SK-N-MC (cell line): ENCODE data around the gene GFRA1.

ENCODE experiments used
- DNase-seq: peaks from one replicate; pipeline ENCODE4 v3.0.0-alpha.2; 2011; ENCODE audit warnings: low read depth, low spot score
- H3K27ac ChIP-seq: fragments of 200-600 bp; sonication (generic); 2 replicates; pipeline ENCODE4 v1.5.1; 2016; ENCODE audit warnings: mixed run types
- H3K36me3 ChIP-seq: fragments of 200-600 bp; sonication (generic); 2 replicates; pipeline ENCODE4 v1.6.1; 2017; ENCODE audit warnings: antibody characterized with exemption, low read length, mixed read lengths; ENCODE audit not compliant: insufficient read depth
- H3K4me3 ChIP-seq: fragments of 200-600 bp; sonication (generic); 2 replicates; pipeline ENCODE4 v1.5.1; 2016
- H3K9ac ChIP-seq: fragments of 200-600 bp; sonication (generic); 2 replicates; pipeline ENCODE4 v1.8.0; 2017; ENCODE audit warnings: mixed run types, mixed read lengths; ENCODE audit not compliant: insufficient read length
- H3K9me3 ChIP-seq: fragments of 200-600 bp; sonication (generic); 2 replicates; pipeline ENCODE4 v1.6.1; 2017; ENCODE audit warnings: low read depth, mild to moderate bottlenecking, antibody characterized with exemption, low read length, moderate library complexity, mixed read lengths
- EZH2 ChIP-seq: fragments of 200-600 bp; sonication (generic); IDR thresholded peaks from one replicate; pipeline ENCODE4 v1.6.1; 2017; ENCODE audit warnings: antibody characterized with exemption
- FOXP2 ChIP-seq: optimal IDR thresholded peaks from 2 replicates; pipeline ENCODE3; 2011; ENCODE audit warnings: mild to moderate bottlenecking, moderate library complexity; ENCODE audit not compliant: insufficient read depth; ENCODE audit errors: extremely low read length, control extremely low read depth
- POLR2AphosphoS5 ChIP-seq: IDR thresholded peaks from 2 replicates; pipeline ENCODE4 v1.6.1; 2012; ENCODE audit warnings: mild to moderate bottlenecking, low read depth, low read length, borderline replicate concordance

GFRA1 gene

DNA sequence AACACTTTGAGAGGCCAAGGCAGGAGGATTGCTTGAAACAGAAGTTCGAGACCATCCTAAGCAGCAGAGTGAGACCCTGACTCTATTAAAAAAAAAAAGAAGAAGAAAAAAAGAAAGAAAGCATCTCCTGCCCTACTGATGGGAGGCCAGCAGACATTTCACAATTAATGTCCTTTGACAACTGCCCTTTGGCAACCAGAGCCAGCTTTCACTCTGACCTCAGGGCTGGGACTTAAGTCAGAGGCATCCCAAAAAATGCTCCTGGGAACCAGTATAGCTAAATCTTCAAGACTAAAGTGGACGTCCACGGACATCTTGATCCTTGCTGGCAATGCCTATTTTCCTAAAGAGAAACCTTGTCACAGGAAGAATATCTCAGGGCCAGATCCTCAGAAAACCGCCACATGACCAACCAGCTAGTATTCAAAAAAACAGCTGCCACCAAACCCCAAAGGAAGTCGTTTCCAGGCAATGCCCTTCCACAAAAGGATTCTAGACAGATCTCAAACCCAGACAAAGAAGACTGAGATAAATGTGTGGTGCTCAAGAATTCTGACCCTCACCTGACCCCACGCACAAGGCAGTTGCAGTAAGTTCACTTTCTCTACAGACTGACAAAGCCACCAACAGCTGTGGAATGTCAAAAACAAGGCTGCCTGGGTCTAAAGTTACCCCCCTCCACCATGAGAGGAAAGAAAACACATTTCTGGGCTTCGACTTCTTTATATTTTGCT, 18.4 kb downstream of the GFRA1 start:
- TF ChIP-seq EZH2 (no peak), POLR2AphosphoS5 (no peak), FOXP2 (no peak)
- Histone ChIP-seq H3K36me3 (no peaks in the 10 kb centered on the region), H3K9ac (no peak overlapping the region), H3K9me3 (no peaks in the 10 kb centered on the region), H3K27ac (no peak overlapping the region), H3K4me3 (no peak overlapping the region)
- DNase-seq = no peak

DNA sequence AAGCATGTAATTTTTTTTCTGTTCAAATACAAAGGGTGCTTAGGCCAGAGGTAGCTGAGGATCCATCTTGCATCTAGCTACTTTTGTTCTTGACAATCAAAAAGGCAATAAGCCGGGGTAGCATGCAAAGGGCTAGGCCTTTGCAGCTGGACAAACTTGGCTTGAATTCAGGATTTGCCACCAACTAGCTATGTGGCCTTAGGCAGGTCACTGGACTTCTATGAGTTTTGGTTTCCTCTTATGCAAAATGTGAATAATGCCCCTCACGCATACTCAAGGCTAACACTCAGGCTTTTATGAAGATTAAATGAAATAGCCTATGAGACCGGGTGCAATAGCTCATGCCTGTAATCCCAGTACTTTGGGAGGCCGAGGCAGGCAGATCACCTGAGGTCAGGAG, 19.3 kb downstream of the GFRA1 start:
- H3K4me3 ChIP-seq = no peak overlapping the region
- no peaks in the 10 kb centered on the region for H3K9me3 ChIP-seq
- TF ChIP-seq FOXP2 = no peak
- TF ChIP-seq POLR2AphosphoS5 = no peak
- no peak for TF ChIP-seq EZH2
- H3K27ac ChIP-seq = no peak overlapping the region
- H3K36me3 ChIP-seq = no peaks in the 10 kb centered on the region
- DNase-seq = no peak
- no peak overlapping the region for H3K9ac ChIP-seq

DNA sequence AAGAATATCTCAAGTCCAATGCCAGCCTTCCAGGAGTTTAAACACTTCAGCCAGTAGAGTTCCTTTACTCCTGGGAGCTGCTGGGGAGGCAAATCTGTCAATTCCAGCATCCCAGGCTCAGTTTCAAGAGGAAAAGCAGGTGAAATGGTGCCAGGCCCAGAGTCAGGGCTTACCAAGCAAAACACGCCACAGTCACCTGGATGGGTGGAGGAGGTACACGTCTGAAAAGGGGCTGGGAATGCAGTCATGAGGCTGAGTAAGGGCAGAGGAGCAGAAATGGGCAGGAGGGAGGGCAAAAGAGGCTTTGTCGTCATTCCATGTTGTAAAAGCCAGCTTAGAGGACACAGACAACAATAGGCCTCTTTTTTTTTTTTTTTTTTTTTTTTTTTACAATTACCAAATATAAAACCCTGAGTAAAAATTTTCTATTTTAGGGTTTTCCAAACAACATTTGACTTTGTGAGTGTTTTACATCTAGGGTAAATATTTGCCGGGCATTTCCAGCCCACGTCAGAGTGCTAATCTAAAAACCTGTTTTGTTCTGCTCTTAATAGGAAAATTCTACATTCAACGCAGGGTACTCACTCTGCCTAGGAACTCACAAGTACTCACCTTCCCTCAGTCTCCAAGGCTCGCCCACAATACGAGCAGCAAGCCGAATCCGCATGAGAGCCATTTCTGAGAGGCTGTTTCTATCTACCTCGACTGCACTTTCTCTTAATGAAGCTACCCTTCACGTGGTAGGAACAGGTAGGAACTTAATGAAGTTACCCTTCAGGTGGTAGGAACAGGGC, 21.2 kb downstream of the GFRA1 start:
- Histone ChIP-seq H3K27ac (no peak overlapping the region), H3K9ac (no peak overlapping the region), H3K36me3 (no peaks in the 10 kb centered on the region), H3K9me3 (no peaks in the 10 kb centered on the region), H3K4me3 (no peak overlapping the region)
- no peak for DNase-seq
- TF ChIP-seq FOXP2 (no peak), EZH2 (no peak), POLR2AphosphoS5 (no peak)

DNA sequence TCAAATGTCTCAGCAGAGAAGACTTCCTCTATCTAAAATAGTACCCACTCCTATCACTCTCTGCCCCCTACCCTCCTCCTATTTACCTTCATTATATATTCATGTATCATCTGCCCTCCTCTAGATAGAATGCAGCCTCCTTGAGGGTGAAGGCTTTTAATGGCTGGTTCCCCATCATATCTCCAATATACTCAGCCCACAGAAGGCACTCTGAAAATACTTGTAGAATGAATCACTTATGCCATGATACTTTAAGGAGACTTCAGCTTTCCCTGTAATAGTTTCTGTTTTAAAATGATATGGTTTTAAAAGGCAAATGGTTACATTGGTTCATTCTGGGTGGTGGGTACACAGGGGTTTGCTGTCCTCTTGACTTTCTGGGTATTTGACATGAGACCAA, 25.3 kb downstream of the GFRA1 start:
- Histone ChIP-seq H3K36me3 (no peaks in the 10 kb centered on the region), H3K4me3 (no peak overlapping the region), H3K9me3 (no peaks in the 10 kb centered on the region), H3K9ac (no peak overlapping the region), H3K27ac (no peak overlapping the region)
- no peak for TF ChIP-seq FOXP2
- DNase-seq = no peak

DNA sequence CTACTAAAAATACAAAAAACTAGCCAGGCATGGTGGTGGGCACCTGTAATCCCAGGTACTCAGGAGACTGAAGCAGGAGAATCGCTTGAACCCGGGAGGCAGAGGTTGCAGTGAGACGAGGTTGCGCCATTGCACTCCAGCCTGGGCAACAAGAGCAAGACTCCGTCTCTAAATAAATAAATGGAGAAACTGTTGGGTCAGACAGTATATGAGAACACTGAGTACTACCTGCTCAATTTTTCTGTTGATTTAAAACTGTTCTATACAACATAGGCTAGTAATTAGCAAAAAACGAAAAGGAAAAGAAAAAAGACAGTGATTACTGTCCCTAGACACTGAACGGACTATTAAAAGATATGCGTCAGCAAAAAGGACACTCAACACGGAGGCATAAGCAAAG, 26.7 kb downstream of the GFRA1 start:
- H3K9me3 ChIP-seq = no peaks in the 10 kb centered on the region
- no peak for TF ChIP-seq FOXP2
- TF ChIP-seq POLR2AphosphoS5 = no peak
- TF ChIP-seq EZH2 = no peak
- no peak overlapping the region for H3K27ac ChIP-seq
- DNase-seq = no peak
- H3K4me3 ChIP-seq = no peak overlapping the region
- no peak overlapping the region for H3K9ac ChIP-seq
- H3K36me3 ChIP-seq = no peaks in the 10 kb centered on the region

DNA sequence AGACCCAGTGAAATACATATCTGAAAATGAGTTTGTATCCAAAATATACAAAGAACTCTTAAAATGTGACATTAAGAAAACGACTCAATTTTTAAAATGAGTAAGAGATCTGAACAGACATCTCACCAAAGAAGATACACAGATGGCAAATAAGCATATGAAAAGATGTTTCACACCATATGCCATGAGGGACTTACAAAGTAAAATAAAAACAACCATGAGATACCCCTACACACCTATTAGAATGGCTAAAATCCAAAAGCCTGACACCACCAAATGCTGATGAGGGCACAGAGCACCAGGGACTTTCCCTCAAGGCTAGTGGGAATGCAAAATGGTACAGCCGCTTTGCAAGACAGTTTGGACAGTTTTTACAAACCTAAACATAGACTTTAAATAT, 27.9 kb downstream of the GFRA1 start:
- Histone ChIP-seq H3K9ac (no peak overlapping the region), H3K27ac (no peak overlapping the region), H3K36me3 (no peaks in the 10 kb centered on the region), H3K4me3 (no peak overlapping the region), H3K9me3 (no peaks in the 10 kb centered on the region)
- no peak for TF ChIP-seq POLR2AphosphoS5
- no peak for TF ChIP-seq FOXP2
- TF ChIP-seq EZH2 = no peak
- DNase-seq = no peak

DNA sequence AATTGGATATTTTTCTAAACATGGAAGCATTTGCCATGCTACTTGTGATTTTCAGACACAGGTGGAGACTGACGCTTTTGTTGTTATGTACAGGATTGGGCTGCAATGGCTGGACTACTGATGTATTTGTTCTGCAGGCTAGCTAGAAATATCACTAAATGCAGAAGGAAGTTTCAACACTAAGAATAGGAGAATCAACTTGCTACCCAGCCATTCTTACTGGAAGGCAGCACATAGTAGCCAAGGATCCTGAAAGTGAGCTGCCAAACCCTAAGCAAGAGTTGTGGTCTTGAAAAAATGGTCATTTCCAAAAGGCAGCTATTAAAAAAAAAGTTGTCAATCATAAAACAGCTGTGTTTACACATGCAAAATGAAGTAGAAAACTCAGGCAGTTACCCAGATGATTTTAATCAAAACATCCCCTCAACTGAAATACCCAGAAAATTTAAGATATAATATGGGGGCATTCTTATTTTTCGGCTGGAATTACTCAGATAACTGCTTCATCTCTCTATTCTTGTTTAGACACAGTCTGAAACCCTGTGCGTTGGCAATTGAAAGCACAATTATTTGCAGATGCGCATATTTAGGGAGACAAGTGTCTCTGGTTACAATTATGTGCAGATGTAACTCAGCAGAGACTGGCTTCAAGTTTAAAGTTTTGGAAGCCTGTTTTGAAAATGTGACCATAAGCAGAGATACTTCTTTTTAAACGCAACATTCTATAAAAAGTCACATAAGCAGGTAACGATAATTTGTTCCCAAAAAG, 31.2 kb downstream of the GFRA1 start:
- Histone ChIP-seq H3K9ac (no peak overlapping the region), H3K36me3 (no peaks in the 10 kb centered on the region), H3K9me3 (no peaks in the 10 kb centered on the region), H3K4me3 (no peak overlapping the region), H3K27ac (no peak overlapping the region; the same call in 1 of the 2 replicates)
- DNase-seq = no peak
- TF ChIP-seq POLR2AphosphoS5 (no peak), EZH2 (no peak)

DNA sequence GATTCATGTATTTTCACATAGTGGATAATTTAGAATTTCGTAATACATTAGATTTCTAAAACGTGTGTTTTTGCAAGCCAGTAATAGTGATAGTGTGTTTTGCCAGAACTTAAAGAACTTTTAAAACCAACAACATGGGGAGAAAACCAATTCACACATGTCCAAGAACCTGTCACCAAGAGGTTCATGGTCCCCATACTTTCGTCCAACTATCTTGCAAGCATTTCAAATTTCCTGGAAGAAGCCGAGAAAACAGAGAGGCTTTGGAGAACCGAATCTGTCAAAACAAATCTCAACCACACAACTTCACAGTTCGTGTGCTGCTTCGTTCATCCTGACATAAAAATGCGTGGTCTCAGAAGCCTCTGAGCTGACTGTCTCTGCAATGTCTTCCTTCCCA, 31.9 kb downstream of the GFRA1 start:
- H3K4me3 ChIP-seq = no peak overlapping the region
- H3K27ac ChIP-seq = no peak overlapping the region
- no peaks in the 10 kb centered on the region for H3K9me3 ChIP-seq
- no peak overlapping the region for H3K9ac ChIP-seq
- no peaks in the 10 kb centered on the region for H3K36me3 ChIP-seq
- TF ChIP-seq EZH2 (no peak), POLR2AphosphoS5 (no peak), FOXP2 (no peak)
- no peak for DNase-seq
